Measurements from ENCODE around the gene STX8.

STX8 gene

GRCh38 chr17:9239793-9240658 lies 335.6 kb downstream of the STX8 start:
- DNase-seq (ENCODE audit: low read depth): peak; percentile 76

DNA sequence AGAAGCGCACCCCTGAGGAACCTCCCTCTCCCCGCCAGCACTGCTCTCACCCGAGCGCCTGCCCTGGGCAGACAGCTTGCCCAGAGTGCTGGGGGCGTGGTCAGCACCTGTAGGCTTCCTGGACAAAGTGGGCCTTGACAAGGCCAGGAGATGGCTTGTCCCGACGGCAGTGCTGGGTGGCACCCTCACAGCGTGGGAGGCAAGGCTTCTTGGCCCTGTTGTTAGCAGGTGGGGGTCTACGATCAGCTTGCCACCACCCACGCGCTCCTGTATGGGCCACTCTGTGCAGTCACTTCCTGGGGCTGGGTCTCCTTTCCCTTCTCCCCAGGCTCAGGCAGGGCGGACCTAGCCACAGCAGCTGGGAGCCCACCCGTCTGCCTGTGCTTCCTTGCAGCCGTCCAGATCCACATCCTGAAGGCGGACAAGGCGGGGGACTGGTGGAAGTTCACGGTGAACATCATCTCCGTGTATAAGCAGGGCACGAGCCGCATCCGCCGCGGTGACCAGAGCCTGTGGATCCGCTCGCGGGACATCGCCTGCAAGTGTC lies 336.3 kb downstream of the STX8 start:
- no peak for DNase-seq (ENCODE audit: low read depth)

DNA sequence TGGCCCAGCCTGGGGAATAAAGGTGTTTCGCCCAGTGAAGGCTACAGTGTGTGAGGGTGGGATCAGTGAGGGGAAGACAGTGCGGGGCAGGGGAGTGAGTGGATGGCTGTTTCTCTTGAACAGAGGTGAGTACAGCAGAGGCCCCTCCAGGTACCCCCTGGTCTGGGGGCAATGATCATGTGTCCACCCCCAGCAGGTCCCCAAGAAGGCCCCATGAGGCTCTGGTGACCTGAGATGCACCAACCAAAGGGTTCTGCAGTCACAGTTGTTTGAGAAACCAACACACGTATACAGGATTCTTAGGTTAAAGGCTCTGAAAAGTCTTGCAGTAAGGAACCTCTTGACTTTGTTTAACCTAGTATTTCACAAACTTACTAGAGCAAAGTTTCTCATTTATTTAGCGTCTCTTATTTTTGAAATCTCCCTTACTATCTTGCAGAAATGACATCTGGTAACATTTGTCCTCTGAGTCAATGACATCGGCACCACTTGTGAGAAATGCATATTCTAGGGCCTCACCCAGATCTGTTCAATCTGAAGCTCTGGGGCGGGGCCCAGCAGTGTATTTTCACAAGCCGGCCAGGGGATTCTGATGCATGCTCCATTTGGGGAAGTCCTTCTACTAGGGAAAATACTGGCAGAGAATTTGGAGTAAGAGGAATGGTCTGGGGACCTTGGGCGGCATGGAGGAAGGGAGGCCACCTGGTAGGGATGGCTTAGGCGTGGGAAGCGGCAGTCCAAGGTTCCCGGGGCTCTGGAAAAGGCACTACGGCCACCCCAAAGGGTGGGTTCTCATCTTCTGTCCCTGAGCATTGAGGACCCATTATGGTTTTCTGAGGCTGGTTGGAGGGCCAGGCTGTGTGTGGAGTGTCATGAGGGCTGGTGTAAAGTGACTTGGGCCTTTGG lies 337.0 kb downstream of the STX8 start:
- DNase-seq (ENCODE audit: low read depth): no peak

DNA sequence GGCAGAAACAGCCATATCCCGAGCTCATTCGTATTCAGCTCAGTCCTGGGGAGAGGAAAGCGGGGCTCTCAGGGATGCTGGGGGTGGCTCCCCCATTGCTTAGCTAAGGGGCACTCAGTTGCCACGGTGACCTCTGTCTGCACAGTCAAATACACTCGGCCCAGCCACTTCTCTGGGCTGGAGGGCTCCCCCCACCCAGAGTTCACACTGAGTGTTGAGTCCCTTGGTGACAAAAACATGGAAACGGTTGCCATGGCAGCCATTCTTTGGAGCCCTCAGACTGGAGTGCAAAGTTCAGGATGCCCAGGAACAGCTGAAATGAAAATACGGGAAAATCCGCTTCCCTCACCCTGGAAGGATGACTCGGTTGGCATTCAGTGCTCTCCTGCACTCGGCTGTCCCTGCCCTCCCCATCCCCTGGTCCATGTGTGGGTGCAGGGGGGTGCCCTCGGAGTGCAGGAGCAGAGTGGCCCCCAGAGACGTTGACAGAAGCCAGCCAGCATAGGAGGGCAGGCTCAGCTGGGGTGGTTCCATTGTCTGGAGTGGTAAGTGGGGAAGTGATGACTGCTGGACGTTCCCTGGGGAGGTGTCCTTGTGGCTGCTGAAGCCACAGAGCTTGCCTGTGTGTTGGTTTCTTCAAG lies 337.8 kb downstream of the STX8 start:
- DNase-seq (ENCODE audit: low read depth): no peak

- no peak for DNase-seq (ENCODE audit: low read depth)
Observed at GRCh38 chr17:9237053-9237410, 338.6 kb downstream of the STX8 start.

DNA sequence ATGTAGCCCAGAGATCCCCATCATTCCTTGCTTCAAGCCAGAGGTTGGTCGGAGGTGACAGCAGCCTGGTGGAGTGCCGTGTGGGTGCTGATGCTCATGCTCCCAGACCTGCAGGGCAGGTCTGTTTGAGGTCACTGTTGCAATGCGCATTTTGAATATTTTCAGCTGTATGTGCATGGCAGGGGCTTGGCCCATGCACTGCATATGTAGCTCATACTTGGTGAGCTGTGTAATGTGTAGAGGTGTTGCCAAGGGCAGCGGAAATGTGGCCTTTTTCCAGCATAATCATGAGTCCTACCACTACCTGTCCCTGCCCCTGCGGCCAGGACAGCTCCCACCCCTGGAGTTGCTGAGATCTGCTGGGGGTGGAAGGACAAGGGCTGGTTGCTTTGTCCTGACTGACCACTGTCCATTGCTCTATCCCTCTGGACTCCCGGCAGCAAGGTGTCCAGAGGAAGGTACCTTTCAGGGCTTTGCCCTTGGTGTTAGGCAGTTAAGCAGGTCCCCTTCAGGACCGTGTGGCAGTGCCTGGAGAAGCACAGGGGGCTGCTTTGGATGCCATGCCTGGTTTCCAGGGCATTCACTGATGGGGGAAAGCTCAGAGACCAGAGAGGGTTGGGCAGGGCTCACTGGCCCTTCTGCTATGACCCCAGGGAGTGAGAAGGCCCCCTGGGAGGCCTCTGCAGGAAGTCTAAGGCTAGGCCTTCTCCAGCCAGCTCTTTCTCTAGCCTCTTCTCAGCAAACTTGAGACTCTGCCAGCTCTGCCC lies 339.2 kb downstream of the STX8 start:
- DNase-seq (ENCODE audit: low read depth): no peak

GRCh38 chr17:9235346-9235745 lies 340.3 kb downstream of the STX8 start:
- no peak for DNase-seq (ENCODE audit: low read depth)

DNA sequence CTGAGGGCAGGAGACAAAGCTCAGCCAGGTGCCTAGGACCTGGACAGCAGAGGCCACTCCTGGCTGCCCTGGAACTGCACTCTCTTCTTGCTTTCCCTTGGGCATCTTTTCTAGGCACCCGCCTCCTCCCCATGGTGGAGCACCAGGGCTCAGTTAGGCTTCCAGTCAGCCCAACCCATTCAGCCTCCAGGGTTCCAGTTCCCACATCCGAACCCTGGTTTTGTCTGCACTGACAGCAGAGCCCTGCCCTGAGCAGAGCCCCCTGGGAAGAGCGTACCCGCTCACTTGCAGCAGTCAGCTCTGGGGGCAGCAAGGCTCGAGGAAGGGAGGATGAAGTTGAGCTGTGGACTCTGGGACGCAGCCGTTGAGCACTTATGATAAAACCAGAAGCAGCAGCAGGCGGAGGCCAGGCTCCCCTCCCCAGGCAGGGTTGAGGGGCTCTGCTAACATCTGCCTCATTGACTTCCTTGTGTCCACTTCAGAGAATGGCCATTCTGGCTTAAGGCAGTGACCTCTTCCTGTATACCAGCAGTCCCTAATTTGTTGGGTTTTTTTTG lies 341.2 kb downstream of the STX8 start:
- DNase-seq (ENCODE audit: low read depth): no peak

DNA sequence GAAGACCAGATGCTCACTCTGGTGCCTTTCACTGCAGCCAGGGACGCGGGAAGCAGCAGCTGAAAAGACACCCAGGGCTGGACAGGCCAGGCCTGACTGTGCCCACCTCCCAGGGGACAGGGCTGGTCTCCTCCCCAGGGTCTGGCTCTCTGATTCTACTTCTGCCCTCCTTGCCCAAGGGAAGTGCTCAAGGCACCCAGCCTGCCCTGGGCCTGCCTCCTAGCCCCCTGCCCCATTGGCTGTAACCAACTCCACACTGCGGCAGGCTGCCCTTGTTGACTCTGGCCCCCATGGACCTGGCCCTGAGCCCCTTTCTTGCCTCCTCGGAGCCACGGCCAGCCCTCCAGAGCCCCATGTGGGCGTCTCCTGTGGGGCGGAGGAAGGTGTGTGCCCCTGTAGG lies 341.9 kb downstream of the STX8 start:
- DNase-seq (ENCODE audit: low read depth): no peak

DNA sequence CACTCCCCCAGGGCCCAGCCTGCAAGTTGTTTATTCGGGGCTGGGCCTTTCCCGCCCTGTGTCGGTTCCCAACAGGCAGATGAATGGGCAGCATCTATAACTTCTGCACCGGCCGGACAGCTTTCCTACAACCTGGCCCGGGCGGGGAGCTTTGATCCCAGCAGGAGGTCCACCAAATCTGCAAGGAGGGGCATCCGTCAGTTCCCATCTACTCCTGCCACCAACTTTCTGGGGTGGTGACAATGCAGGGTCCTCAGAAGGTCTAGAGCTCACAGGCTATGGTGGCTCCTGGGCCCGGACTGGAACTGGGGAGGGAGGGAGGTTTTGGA lies 342.4 kb downstream of the STX8 start:
- no peak for DNase-seq (ENCODE audit: low read depth)

- no peak for DNase-seq (ENCODE audit: low read depth)
Observed at GRCh38 chr17:9232591-9233270, 342.9 kb downstream of the STX8 start.

DNA sequence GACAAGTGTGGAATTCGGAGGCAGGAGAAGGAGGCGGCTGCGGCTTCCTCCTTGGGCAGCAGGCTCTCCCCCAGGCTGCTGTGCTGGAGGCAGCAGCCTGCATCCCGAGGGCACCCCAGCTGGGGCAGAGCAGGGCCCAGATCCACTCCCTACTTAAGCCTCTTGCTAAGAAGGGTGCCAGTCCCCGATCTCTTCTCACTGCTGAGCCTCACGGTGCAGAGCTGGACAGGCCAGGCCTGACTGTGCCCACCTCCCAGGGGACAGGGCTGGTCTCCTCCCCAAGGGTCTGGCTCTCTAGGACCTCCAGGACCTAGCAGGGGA lies 343.5 kb downstream of the STX8 start:
- DNase-seq (ENCODE audit: low read depth): no peak

DNA sequence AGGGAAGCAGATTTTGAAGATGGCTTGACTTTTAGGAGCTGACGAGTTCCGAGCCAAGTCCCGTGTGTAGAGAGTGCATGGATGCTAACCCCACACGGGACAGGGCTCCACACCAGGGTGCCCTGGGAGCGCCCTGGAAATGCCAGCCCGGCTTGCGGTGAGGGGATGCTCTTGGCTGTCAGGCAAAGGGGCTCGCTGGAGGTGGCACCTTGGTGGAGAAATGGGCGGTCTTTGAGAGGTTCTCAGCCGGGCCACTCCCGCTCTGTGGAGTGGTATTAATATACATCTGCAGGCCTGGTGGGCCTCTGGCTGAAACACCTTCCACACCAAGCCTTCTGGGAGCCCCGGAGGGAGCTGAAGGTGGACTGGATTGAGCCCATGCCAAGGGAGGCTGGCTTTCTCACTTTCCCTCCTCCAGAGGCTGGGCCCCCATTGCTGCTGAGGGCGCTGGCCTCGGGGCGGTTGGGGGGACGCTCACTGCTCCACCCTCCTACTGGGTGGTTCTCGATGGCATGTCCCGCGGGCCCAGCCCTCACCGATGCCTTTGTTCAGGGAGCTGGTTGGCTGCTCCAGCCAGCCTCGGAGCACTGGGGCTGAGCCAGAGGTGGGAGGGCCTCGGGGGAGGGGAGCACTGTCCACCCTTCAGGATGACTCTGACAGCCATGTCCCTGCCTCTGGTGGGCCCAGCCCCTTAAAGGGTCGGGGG lies 344.0 kb downstream of the STX8 start:
- no peak for DNase-seq (ENCODE audit: low read depth)

GRCh38 chr17:9230861-9231260 lies 344.8 kb downstream of the STX8 start:
- DNase-seq (ENCODE audit: low read depth): no peak

- DNase-seq (ENCODE audit: low read depth): peak; percentile 85
Observed at GRCh38 chr17:9230346-9230745, 345.3 kb downstream of the STX8 start.

- no peak for DNase-seq (ENCODE audit: low read depth)
Observed at GRCh38 chr17:9229826-9230201, 345.8 kb downstream of the STX8 start.

GRCh38 chr17:9229160-9229825 lies 346.3 kb downstream of the STX8 start:
- DNase-seq (ENCODE audit: low read depth): no peak

DNA sequence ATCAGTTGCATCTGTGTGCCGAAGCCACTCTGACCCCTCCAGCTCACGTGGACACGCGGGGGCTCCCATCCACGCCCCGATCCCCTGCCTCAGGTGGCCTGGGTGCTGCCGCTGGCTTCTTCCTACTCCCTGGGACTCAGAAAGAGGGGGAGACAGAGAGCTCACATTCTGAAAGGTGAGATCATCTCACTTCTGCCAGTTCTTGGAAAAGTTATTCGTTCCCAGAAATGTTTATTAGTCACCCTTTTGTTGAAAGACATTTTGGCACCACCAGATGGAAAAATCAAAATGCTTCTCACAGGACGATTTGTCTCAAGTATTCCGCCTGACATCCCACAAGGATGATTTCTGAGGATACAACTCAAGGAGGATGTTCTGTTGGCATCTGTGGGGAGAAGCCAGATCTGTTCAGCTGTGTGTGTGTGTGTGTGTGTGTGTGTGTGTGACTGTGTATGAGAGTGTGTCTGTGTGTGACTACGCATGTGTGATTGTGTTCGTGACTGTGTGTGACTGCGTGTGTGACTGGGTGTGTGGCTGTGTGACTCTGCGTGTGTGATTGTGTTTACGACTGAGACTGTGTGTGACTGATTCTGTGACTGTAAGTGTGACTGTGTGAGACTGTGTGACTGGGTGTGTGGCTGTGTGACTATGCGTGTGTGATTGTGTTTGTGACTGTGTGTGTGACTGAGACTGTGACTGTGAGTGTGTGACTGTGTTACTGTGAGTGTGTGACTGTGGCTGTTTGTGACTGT lies 347.0 kb downstream of the STX8 start:
- DNase-seq (ENCODE audit: low read depth): peak; percentile 96

DNA sequence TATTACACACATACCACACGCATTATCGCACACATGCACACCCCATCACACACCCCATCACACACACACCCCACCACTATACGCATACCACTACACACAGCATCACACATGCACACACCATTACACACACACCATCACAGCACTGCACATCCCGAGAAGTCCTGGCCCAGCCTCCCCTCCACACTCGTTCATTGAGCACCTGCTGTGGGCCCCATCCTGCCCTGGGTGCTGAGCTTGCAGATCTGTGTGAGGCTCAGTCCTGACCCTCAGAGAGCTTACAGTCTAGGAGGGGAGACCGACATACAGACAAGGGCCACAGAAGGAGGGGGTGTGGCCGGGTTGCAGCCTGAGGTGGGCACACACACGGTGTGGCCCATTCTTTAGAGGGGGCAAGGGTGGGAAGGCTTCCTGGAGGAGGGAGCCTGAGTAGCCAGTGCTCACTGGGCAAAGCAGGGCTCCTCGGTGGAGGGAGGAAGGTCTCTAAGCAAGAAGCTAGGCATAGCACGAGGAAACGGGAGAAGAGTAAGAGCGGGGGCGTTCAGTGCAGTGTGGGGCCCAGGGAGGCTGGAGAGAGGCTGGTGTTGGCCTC lies 347.7 kb downstream of the STX8 start:
- no peak for DNase-seq (ENCODE audit: low read depth)
